ENCODE results near the gene USP3.
A peak's percentile ranks its signal among the peaks of the same experiment; 100 is the strongest.
"Not testable (repeated sequence)": the region's sequence is repeated elsewhere in the genome, so short reads cannot be mapped to it uniquely, and the experiment has no call there.

The USP3 gene

GRCh38 chr15:63484433-63485186, 19.8 kb upstream of the USP3 start:
- no peaks in the 10 kb centered on the region for H3K9me3 Mint-ChIP-seq
- no peak overlapping the region for H3K4me3 Mint-ChIP-seq
- peaks cover 52% of the 10 kb centered on the region for H3K4me1 Mint-ChIP-seq (ENCODE audit: low read depth)
- H3K27me3 Mint-ChIP-seq (ENCODE audit: low read depth), result no peaks in the 10 kb centered on the region
- H3K36me3 Mint-ChIP-seq (ENCODE audit: low read depth), result no peaks in the 10 kb centered on the region
- H3K27ac Mint-ChIP-seq, result peak overlapping the region; percentile 31

- peaks cover 4% of the 10 kb centered on the region for H3K36me3 Mint-ChIP-seq (ENCODE audit: low read depth)
Observed at GRCh38 chr15:63487076-63487757, 17.2 kb upstream of the USP3 start.

GRCh38 chr15:63487758-63488397, 16.5 kb upstream of the USP3 start:
- not testable (repeated sequence) for H3K27ac Mint-ChIP-seq; H3K27me3 Mint-ChIP-seq (ENCODE audit: low read depth); H3K9me3 Mint-ChIP-seq; H3K36me3 Mint-ChIP-seq (ENCODE audit: low read depth); H3K4me3 Mint-ChIP-seq
- H3K4me1 Mint-ChIP-seq (ENCODE audit: low read depth), result peaks cover 37% of the 10 kb centered on the region

More at GRCh38 chr15:63487076-63487757, 17.2 kb upstream of the USP3 start:
- Mint-ChIP-seq H3K4me1 (ENCODE audit: low read depth) (peaks cover 40% of the 10 kb centered on the region), H3K27ac (peak overlapping the region; percentile 29), H3K4me3 (peak overlapping the region; percentile 15), H3K27me3 (ENCODE audit: low read depth) (no peaks in the 10 kb centered on the region), H3K9me3 (no peaks in the 10 kb centered on the region)

GRCh38 chr15:63488398-63488960, 15.9 kb upstream of the USP3 start:
- no peak overlapping the region for H3K27ac Mint-ChIP-seq

GRCh38 chr15:63489352-63489751, 15.0 kb upstream of the USP3 start:
- Mint-ChIP-seq H3K27ac (no peak overlapping the region), H3K4me3 (no peak overlapping the region), H3K36me3 (ENCODE audit: low read depth) (peaks cover 4% of the 10 kb centered on the region), H3K4me1 (ENCODE audit: low read depth) (peaks cover 37% of the 10 kb centered on the region), H3K27me3 (ENCODE audit: low read depth) (no peaks in the 10 kb centered on the region), H3K9me3 (no peaks in the 10 kb centered on the region)

More at GRCh38 chr15:63488398-63488960, 15.9 kb upstream of the USP3 start:
- peaks cover 4% of the 10 kb centered on the region for H3K36me3 Mint-ChIP-seq (ENCODE audit: low read depth)
- peaks cover 38% of the 10 kb centered on the region for H3K4me1 Mint-ChIP-seq (ENCODE audit: low read depth)
- H3K27me3 Mint-ChIP-seq (ENCODE audit: low read depth), result no peaks in the 10 kb centered on the region
- no peaks in the 10 kb centered on the region for H3K9me3 Mint-ChIP-seq
- no peak overlapping the region for H3K4me3 Mint-ChIP-seq

DNA sequence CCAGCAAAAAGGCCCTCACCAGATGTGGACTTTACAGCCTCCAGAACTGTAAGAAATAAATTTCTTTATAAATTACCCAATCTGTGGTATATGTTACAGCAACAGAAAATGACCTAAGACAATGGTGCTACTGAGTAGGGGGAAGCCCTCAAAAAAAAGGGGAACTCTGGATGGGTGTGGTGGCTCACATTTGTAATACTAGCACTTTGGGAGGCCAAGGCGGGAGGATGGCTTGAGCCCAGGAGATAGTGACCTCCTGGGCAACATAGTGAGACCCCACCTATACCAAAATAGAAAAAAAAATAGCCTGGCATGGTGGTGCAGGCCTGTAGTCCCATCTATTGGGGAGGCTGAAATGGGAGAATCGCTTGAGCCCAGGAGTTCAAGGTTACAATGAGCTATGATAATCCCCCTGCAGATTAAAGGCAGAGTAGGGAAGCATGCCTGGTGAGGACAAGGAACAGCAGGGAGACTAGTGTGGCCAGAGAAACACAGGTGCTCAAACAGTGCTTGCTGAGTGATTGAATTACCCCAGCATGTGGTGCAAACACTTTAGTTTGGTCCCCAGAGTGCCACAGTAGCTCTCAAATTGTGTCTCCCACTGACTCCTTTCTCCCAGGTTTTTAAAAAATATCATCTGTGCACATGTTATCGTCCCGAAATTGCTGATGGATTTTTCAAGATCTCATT, 13.9 kb upstream of the USP3 start:
- Mint-ChIP-seq H3K4me3 (no peak overlapping the region), H3K27me3 (ENCODE audit: low read depth) (no peaks in the 10 kb centered on the region), H3K36me3 (ENCODE audit: low read depth) (peaks cover 4% of the 10 kb centered on the region), H3K4me1 (ENCODE audit: low read depth) (peaks cover 36% of the 10 kb centered on the region), H3K27ac (no peak overlapping the region), H3K9me3 (no peaks in the 10 kb centered on the region)

DNA sequence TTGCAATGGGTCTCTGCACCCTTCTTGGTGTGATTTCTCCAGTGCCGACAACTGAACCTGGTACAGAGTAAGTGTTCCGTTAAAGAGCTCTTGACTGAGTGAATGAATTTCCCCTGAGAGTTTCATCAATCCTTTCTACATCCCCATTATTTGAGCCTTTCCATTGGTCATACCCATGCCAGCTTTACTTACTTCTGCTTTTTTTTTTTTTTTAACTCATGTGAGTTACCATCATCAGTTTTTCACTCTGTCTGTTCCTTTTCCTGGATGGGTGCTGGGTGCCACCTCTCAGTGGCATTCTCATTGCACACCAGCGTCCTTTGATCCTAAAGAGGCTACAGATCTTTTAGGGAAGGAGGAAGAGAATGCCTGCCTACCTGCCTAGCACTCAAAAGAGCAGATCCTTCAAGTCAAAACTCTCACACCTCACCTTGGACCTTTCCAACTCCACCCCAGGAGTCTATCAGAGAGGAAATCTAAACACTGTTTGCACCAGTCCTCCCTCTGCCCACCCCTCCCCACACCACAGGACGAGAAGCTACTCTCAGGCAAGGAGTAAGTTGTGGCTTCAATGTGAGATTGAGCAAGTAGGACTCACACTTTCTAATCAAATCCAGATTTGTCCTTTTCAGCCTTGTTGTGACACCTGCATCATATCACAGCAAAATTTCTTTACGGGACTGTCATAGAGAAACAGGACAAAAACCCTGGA, 13.1 kb upstream of the USP3 start:
- Mint-ChIP-seq H3K4me3 (no peak overlapping the region), H3K36me3 (ENCODE audit: low read depth) (peaks cover 4% of the 10 kb centered on the region), H3K27me3 (ENCODE audit: low read depth) (no peaks in the 10 kb centered on the region), H3K27ac (no peak overlapping the region), H3K9me3 (no peaks in the 10 kb centered on the region), H3K4me1 (ENCODE audit: low read depth) (peaks cover 44% of the 10 kb centered on the region)

DNA sequence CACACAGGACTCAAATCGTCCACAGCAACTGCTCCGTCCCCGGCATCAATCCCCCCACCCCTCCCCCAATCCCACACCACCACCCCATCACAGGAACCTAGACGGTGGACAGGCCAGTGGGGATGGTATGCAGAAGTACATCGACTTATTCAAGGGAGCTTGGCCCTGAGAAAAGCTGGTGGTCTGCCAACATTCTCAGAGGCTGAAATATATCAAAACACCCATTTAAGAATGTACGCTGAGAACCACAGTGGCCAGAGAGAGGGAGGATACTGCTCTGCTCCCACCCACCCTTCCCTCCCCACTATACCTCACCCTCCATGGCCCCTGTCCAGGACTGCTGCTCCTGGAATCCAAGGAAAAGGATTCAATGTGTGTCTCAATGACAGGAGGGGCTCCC, 12.4 kb upstream of the USP3 start:
- Mint-ChIP-seq H3K4me3 (no peak overlapping the region), H3K27ac (no peak overlapping the region), H3K27me3 (ENCODE audit: low read depth) (no peaks in the 10 kb centered on the region), H3K36me3 (ENCODE audit: low read depth) (peaks cover 4% of the 10 kb centered on the region), H3K9me3 (no peaks in the 10 kb centered on the region), H3K4me1 (ENCODE audit: low read depth) (peaks cover 45% of the 10 kb centered on the region)

- Mint-ChIP-seq H3K27ac (no peak overlapping the region), H3K4me1 (ENCODE audit: low read depth) (peaks cover 41% of the 10 kb centered on the region), H3K4me3 (no peak overlapping the region), H3K9me3 (no peaks in the 10 kb centered on the region), H3K36me3 (ENCODE audit: low read depth) (peaks cover 4% of the 10 kb centered on the region), H3K27me3 (ENCODE audit: low read depth) (no peaks in the 10 kb centered on the region)
Observed at GRCh38 chr15:63492541-63493077, 11.8 kb upstream of the USP3 start.

DNA sequence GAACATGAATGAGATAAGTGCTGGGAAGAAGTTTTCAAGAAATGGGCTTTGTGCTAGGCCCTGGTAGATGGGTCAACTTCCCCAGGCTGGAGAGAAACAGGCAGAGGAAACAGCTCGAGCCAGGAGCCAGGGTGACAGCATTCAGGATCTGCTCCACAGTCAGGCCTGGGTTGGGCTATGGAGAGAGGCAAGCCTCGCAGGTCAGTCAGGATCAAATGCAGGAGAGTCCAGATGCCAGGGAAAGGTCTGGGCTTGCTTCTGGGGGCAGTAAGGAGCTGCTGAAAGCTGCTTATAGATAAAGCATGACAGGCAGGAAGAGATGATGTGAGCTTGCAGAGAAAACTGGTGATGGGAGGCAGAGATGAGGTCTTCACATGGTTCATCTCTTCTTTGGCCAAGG, 11.0 kb upstream of the USP3 start:
- Mint-ChIP-seq H3K36me3 (ENCODE audit: low read depth) (peaks cover 4% of the 10 kb centered on the region), H3K9me3 (no peaks in the 10 kb centered on the region), H3K27ac (peak overlapping the region; percentile 5), H3K4me1 (ENCODE audit: low read depth) (peaks cover 41% of the 10 kb centered on the region), H3K4me3 (no peak overlapping the region), H3K27me3 (ENCODE audit: low read depth) (no peaks in the 10 kb centered on the region)

DNA sequence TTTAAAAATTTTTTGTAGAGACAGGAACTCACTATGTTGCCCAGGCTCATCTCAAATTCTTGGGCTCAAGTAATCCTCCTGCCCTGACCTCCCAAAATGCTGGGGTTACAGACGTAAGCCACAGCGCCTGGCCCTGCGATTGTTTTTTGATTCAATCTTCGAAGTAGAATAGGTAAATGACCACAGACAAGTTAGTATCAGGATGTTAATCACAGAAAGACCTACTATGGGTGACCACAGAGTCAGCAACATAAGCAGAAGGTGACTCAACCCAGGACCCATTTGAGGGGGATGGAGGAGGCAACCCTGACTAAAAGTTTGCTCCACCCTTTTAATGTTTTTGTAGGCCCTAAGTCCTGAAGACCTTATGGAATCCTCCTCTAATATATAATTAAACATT, 10.0 kb upstream of the USP3 start:
- Mint-ChIP-seq H3K27me3 (ENCODE audit: low read depth) (no peaks in the 10 kb centered on the region), H3K4me3 (no peak overlapping the region), H3K9me3 (no peaks in the 10 kb centered on the region), H3K36me3 (ENCODE audit: low read depth) (peaks cover 4% of the 10 kb centered on the region), H3K27ac (no peak overlapping the region), H3K4me1 (ENCODE audit: low read depth) (peaks cover 45% of the 10 kb centered on the region)

DNA sequence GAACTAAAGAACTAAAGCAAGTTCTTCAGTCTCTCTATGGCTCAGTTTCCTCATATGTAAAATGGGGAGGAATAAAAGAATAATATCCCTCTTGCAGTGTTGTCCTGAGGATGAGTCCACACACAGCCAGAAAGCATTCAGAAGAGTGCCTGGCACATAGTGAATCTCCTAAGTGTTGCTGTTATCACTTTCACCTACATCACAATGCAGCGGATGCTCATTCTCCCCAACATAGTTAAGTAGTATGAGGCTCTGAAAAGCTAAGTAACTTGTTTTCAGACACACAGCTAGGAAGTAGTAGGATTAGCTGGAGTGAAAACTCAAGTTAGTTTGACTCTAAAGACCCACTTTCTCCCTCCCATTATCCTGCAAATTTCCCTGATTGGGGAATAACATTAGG, 9.1 kb upstream of the USP3 start:
- Mint-ChIP-seq H3K36me3 (ENCODE audit: low read depth) (peaks cover 7% of the 10 kb centered on the region), H3K27ac (peak overlapping the region; percentile 37), H3K4me3 (no peak overlapping the region)

DNA sequence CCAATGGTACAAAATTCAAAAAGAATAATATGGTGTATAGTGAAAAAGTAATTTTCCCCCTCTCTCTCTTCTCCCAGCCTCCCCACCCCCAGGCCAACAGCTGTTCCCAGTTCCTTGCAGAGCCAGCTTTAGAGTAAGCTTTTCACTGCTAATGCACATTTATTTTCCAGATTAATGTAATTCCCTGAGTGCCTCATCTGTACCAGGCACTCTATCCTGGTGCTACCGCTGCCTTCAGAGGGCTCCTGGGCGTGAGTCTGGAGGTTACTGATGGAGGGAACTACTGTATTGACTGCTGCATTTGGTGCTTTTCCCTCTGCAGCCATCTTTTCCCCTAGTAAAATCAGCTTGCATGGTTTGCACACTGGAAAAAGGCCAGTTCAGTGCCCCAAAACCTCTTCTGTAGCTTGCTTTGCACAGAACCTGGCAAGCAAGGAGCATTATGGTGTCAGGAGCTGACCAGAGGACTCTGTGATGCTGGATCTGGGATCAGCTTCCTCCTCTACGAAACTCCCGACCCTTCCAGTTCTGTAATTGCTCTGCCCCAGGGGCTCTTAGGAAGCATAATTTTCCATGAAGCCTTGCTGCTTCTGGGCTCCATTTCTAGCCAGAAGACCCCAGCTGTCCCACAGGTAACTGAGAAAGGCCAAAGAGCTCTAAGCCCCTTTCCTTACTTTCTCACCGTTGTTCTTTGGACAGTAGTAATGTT, 8.5 kb upstream of the USP3 start:
- no peaks in the 10 kb centered on the region for H3K27me3 Mint-ChIP-seq (ENCODE audit: low read depth)
- peaks cover 6% of the 10 kb centered on the region for H3K36me3 Mint-ChIP-seq (ENCODE audit: low read depth)
- no peaks in the 10 kb centered on the region for H3K9me3 Mint-ChIP-seq
- H3K4me3 Mint-ChIP-seq, result no peak overlapping the region
- peaks cover 56% of the 10 kb centered on the region for H3K4me1 Mint-ChIP-seq (ENCODE audit: low read depth)
- H3K27ac Mint-ChIP-seq, result peak overlapping the region; percentile 67

More for the DNA sequence above, 9.1 kb upstream of the USP3 start:
- Mint-ChIP-seq H3K9me3 (no peaks in the 10 kb centered on the region), H3K27me3 (ENCODE audit: low read depth) (no peaks in the 10 kb centered on the region), H3K4me1 (ENCODE audit: low read depth) (peaks cover 51% of the 10 kb centered on the region)

Data from T-helper 1 cell treated with Interleukin-12 subunit alpha and Interleukin-12 subunit beta and Interleukin-4 antibody, amounts not matched to agents 30 μg/mL and 1 μg/mL, for 36 hours (primary cell).